HTERT RPE-1 (cell line): ENCODE results near the gene SCP2.

Experiments used
- in situ Hi-C: fragments of 300-500 bp; cut with MboI; formaldehyde crosslinking; loops from 4 replicates; pipeline ENCODE4 v1.14.3; 2020; ENCODE audit warnings: low sequenced_read_pairs

Gene SCP2

GRCh38 chr1:53093778-53094532 lies 166.9 kb downstream of the SCP2 start:
- in situ Hi-C loops, result no loop called here

GRCh38 chr1:53094533-53094919 lies 167.4 kb downstream of the SCP2 start:
- in situ Hi-C loops, result no loop called here
